NCI-H2227 (cell line): ENCODE results near the gene CACNA2D4.

ENCODE experiments used
- DNase-seq: peaks from one replicate; lab custom pipeline; 2025; ENCODE audit not compliant: unreplicated experiment; lab: John Stamatoyannopoulos, UW

CACNA2D4 gene

DNA sequence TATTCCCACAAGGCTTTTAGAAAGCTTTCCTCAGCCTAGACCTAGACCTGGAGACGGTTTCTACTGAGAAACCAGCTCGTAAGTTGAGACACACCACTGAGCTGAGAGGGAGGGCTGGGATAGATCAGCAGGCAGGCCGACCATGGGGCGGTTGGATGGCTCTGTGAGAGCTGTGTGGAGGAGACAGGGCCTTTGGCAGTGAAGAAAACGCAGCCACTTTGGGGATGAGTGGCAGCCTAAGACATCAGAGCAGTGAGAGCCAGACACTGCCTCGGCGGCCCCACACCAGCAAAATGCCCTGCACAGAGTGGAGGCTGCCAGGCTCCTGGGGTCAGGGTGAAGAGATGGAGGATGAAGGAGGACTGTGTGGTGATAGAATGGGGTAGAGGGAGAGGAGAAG, 46.0 kb downstream of the CACNA2D4 start:
- no peak for DNase-seq

DNA sequence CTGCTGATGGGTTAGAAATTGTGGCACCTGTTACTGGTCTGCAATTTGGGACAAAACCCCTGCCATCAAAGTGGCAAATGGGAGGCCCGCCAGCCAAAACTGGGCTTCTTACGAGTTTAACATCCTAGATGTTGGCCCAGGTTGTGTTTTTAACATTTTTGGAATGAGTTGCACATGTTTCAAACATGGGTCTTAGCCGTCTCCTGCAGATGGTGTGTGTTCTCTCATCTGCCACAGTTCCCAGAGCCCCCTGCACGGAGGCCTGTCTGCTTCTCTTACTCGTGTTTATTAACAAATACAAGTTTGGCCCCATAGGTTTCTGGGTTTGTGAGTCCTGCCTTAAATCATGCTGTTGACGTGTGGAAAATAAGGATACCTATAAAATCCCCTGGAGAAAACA, 46.5 kb downstream of the CACNA2D4 start:
- DNase-seq, result no peak

DNA sequence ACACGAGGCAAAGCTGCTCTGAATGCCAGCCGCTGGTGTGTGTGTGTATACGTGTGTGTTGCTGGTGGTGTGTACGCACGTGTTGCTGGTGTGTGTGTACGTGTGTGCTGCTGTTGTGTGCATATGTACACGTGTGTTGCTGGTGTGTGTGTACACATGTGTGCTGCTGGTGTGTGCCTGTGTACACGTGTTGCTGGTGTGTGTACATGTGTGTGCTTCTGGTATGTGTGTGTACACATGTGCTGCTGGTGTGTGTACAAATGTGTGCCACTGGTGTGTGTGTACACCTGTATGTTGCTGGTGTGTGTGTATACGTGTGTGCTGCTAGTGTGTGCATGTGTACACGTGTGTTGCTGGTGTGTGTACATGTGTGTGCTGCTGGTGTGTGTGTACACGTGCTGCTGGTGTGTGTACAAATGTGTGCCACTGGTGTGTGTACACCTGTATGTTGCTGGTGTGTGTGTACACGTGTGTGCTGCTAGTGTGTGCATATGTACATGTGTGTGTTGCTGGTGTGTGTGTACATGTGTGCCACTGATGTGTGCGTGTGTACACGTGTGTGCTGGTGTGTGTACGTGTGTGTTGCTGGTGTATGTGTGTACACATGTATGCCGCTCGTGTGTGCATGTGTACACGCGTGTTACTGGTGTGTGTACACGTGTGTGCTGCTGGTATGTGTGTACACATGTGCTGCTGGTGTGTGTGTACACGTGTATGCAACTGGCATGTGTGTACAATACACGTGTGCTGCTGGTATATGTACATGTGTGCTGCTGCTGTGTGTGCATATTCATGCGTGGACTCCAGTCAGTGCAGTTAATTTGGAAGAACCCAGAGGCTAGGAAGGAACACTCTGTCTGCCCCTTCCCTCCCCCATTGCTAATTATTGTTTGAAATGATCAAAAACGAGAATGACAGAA, 47.2 kb downstream of the CACNA2D4 start:
- DNase-seq, result no peak

DNA sequence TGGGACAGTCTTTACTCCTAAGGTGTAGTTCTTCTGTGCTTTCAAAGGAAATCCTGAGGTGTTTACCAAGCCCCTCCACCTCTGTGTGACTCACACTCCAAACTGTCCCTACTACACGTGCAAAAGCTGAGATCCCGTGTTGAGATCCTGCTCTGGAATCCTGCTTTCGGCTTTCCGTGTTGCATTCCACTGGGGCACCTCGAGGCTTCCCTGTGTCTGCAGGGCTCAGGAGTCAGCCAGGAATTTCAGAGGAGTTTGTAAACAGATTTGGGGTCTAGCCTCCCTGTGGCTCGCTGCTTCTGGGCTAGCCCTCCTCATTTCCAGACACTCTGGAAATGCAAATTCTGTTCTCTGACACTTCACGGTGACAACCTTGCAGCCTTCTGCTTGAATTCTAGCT, 48.4 kb downstream of the CACNA2D4 start:
- no peak for DNase-seq

DNA sequence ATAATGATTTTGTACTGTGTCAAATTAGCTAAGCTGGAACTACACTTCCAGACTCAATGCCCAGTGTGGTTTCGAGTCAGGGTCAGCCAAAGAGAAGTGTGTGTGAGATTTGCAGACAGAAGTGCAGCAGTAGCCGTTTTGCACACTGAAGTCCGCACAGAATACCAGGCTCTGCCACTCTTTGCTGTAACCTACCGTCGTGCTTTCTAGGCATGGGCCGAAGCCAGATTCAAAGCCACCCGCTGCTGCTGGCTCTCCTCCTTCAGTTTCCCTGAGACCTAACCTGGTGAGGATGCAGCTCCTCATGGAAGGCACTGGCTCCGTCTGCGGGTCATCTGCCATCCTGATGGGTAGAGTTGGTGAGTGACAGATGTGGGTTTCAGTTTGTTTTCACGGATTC, 49.3 kb downstream of the CACNA2D4 start:
- no peak for DNase-seq

DNA sequence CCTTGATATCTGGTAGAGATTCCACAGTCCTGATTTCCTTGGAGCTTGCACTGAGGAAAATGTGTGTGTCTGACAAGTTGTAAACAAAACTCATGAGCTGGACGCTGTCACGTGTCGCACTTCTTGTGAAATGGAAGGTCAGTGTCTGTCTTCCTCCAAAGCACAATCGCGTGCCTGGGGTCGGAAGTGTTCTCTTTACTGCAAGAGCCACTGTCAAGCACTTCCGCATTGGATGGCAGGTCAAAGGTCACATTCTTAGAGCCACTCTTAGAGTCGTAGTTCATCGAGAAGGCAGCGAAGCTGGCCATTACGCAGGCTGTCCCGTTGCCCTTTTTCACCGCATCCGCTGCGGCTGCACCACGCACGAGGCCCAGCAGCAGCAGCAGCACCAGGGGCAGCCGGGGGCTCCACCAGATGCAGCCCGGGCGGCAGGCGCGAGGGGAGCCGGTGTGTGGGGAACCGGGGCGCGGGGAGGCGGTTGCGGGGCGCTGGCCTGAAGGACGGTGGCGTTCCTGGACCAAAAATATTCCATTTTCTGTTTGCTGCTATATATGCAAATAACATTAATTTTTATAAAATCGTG, 53.1 kb downstream of the CACNA2D4 start:
- DNase-seq, result no peak

DNA sequence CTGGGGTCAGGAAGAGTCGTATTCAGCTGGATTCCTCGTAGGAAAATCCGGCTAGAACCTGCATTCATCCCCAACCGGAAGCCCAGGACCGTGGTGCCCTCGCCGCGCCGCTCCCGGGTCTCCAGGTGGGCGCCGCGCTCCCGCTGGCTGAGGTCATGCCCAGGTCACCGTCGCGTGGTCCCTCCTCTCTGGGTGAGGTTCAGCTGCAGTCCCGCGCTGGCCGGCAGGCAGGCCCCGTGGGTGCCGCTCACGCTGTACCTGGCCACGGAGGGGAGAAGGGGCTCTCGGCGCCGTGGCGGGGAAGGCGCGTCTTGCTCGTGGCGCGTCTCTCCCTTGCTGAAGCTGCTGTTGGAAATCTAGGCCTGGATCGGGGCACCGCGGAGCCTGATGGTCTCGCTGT, 53.6 kb downstream of the CACNA2D4 start:
- no peak for DNase-seq

DNA sequence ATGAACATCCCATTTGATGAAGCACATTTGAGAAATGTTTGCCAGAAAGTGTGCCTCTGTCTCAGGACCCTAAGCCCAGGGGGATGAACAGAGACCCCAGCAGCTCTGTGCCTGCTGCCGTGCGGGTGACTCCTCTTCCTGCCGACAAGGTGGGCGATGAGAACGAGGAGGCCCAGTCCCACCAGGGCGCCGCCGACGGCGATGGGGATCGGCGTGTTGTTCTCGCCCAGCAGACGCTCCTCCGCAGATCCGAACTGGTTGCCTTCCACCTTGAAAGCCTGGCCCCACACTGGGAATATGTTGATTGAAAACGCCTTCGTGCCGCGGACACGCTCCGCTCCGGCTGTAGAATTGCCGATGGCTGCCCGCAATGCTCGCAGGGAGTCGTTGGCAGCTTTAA, 54.0 kb downstream of the CACNA2D4 start:
- no peak for DNase-seq

DNA sequence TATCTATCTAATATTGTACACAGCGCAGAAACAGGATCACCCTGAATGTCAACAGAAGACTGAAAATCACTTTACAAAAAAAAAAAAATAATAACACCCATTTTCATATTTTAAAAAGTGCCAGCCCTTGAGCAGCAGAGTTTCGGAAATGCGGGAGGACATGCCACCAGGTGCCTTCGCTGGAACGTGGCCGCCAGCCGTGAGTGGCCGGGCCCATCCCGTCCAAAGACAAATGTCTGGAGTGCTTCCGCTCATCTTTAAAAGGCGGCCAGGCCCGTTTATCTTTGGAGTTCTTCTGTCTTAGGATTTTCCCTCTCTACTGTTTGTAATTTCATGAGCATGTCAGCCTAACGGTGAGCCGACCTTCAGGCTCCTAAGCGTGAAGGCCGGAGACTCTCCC, 54.6 kb downstream of the CACNA2D4 start:
- no peak for DNase-seq

DNA sequence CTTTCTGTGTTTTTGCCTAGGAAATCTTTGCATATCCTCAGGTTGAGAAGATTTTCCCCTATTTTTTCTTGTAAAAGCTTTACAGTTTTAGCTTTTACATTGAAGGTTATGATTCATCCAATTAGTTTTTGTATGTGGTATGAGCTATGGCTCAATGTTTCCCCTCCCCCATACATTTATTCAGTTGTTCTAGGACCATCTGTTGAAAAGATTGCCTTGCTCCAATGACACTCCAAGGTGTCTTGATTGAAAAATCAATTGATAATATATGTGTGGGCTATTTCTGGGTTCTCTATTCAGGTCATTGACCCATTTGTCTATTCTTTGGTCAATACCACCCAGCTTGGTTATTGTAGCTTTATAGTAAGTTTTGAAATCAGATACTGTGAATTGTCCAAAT, 55.5 kb downstream of the CACNA2D4 start:
- no peak for DNase-seq

DNA sequence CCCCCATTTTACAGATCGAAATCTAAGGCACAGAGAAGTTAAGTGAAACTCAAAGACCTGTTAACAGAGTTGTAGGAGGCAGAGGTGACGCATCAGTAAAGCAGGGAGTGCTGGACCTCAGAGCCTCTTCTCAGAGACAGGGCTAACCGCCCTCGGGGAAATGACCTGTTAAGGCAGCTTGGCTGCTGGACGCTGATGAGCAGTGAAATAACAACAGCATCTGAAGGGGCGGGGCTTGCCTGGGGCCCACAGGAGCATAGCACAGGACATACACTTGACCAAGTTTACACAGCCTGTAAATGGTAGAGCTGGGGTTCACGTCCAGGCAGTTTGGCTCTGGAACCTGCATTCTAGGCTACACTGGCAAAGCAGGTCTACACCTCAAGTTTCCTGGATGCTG, 58.8 kb downstream of the CACNA2D4 start:
- DNase-seq, result no peak

DNA sequence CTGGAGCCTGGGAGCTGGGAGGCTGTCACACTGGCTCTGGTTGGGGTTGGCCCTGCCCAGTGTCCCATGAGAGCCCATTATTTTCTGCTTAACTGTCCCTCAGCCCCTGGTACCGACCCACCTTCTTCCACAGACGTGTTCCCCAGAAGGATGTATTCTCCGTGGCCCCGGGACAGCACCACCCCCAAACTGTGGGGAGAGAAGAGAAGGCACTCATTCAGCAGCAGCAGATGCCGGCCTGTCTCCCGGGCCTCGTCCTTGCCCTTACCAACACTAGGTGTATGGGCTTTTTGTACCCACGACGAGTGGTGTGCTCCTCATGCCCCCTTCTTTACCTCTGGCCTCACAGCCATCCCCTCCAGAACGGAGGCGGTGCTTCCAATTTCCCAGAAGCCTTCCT, 60.0 kb downstream of the CACNA2D4 start:
- DNase-seq, result no peak

DNA sequence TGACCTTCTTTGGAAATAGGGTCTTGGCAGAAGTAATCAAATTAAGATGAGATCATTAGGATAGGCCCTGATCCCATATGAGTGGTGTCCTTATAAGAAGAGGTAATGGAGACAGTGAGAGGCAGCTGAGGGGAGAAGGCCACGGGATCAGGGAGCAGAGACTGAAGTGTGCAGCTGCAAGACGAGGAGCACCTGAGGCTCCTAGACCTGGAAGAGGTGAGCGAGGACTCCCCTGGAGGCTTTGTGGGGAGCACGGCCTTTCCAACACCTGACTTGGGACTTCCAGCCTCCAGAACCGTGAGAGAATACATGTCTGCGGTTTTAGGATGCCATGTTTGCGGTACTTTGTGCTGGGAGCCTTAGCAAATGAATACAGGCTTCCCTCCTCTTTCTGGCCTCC, 60.6 kb downstream of the CACNA2D4 start:
- no peak for DNase-seq

DNA sequence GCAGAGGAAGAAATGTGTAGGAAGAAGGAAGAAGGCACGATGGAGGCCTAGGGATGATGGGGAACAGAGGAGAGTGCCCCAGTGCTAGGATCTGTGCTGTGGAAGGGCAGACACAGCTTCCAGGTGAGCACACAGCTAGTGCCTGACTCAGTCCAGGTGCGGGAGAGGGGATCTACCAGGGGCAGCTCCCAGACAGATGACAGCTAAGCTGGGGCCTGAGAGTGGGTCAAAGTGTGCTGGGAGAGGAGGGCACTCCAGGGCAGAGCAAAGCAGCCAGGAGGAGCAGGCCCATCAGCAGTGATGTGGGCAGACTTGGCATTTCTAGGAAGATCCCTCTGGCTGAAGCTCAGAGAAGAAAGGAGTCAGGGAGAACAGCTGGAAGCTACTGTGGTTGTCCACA, 61.4 kb downstream of the CACNA2D4 start:
- DNase-seq, result no peak

DNA sequence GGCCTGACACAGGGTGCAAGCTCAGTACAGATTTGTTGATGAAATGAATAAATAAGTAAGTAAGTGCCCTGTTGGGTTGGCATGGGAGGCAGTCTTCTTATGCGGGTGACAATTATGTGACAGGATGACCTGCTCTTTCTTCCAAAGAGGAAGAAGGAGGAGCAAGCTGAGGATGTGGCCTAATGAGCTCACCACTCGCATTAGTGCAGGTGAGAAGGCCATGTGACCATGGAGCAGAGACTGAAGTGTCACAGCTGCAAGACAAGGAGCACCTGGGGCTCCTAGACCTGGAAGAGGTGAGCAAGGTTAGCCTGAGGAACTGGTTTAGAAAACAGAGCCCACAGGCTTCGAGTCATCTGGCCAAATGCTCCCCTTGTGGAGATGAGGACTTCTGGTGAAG, 63.2 kb downstream of the CACNA2D4 start:
- no peak for DNase-seq

DNA sequence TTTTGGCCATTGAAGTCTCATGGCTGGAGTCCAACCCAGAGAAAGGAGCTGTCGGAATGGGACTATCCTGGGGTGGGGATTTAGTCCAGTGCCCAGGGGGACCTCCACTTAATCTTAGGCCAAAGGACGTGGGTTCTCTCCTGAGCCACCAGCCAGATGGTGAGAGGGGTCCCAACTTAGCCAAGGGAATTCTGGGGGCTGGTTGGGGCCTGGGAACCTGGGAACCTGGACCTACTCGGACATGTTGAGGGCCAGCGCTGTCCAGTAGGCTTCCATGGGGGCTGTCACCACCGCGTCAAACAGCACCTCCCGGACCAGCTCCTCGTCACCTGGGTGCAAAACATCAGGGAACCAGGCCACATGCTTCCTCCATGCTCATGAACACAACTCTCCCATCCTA, 64.7 kb downstream of the CACNA2D4 start:
- no peak for DNase-seq

DNA sequence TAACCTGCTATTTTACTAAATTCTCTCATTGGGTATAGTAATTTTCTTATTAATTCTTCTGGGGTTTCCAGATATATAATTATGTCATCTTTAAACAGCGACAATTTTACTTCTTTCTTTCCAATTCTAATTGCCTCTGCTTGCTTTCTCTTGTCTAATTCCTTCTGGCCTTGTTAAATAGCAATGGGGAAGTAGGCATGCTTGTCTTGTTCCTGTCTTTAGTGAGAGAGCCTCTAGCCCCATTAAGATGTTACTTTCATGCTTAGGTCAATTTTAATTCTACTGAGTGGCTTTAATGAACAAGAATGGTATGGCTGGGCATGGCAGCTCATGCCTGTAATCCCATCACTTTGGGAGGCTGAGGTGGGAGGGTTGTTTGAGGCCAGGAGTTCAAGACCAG, 66.4 kb downstream of the CACNA2D4 start:
- no peak for DNase-seq

DNA sequence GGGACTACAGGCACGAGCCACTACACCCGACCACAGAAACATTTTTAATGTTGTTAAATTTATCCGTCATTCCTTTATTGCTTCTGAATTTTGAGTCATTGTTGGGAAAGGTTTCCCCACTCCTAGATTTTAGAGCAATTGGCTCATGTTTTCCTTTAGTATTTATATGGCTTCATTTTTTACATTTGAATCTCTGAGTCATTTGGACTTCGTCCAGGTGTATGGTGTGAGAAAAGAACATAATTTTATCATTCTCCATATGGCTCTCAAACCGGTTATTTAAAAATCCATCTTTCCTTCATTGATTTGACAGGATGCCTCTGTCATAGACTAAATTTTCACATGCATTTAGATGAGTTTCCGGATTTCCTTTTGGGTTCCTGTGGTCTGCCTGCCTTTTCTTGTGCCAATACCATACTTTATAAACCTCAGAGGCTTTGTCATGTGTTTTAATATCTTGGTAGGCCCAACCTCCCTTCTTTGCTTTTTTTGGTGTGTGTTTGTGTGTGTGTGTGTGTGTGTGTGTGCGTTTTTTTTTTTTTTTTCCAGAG, 67.2 kb downstream of the CACNA2D4 start:
- DNase-seq, result no peak

DNA sequence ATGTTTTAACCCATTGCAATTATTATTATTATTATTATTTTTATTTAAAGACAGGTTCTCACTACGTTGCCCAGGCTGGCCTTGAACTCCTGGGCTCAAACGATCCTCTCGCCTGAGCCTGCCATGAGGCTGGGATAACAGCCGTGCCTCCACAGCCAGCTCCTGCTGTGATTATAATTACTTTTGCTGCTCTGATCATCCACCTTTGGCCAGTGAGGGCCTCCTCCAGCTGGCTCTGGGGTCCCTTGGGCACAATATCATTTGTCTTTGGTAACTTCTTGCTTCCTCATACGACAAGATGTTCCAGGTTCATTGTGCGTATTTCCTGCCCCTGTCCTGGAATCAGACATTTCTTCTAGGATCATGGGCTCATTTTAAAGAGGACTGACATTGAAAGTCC, 69.7 kb downstream of the CACNA2D4 start:
- DNase-seq, result no peak

DNA sequence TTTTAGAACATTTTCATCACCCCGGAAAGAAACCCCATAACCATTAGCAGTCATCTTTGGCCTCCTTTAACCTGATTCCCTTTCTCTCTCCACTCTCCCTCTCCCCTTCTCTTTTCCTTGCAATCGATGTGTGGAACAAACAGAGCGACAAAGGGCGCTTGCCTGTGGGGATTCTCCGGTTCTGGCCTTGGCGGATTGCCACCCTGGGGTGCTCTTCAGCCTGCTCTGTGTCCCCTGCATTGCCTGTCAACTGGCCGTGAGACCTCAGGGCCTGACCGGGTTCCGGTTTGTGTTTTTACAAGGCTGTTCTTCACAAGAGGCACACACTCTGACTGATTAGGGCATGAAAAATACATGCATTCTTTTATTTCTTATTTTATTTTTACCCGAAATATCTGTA, 70.3 kb downstream of the CACNA2D4 start:
- DNase-seq, result no peak

DNA sequence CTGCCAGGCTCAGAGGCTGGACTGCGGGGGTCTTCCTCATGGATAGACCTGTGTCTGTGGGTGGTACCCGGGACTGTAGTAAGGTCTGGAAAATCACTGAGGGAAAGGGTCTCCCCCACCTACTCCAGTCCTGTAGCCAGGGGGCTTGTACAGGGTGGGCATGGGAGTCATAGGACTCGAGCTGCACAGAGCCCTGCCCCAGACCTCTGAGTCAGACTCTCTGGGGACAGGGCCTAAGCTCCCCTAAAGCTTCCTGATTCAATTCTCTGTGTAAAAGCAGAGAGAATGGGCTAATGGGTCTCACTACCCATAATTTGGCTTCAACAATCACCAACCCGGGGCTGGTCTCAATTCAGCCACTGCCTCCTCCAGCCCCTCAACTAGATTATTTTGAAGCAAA, 71.0 kb downstream of the CACNA2D4 start:
- DNase-seq, result no peak
